ENCODE data around the gene MIS12. TPM values are rescaled to one million over a fixed set of nuclear protein-coding genes. Genes with fewer than 3 reads are reported as not detected.

The MIS12 gene
- total and polyA plus RNA-seq, 2 of the 13 experiments (the other 11 are each of a cell fraction or from before 2014, with no cell fraction given) = 13.4 to 28.0 TPM

GRCh38 chr17:5500589-5501391 is 14.4 kb downstream of the MIS12 start (continued):
- no peak for TF ChIP-seq NR2F1 (CRISPR knock-in tag; IDR thresholded peaks at IDR 0.05)
- no peak for TF ChIP-seq GZF1 (CRISPR knock-in tag; IDR thresholded peaks at IDR 0.05)
- 0 out of 2 replicates have a peak, but pooled peaks have one; percentile 26 for TF ChIP-seq ERF (CRISPR knock-in tag; IDR thresholded peaks at IDR 0.05)
- no peak for TF ChIP-seq HMG20A (CRISPR knock-in tag; IDR thresholded peaks at IDR 0.05; ENCODE audit: borderline replicate concordance)
- TF ChIP-seq ARID5B (CRISPR knock-in tag; IDR thresholded peaks at IDR 0.05) = peak; percentile 46; the same call in 1 of the 2 replicates
- no peak for TF ChIP-seq ZNF709 (CRISPR knock-in tag; IDR thresholded peaks at IDR 0.05)
- TF ChIP-seq, protein P1, sequence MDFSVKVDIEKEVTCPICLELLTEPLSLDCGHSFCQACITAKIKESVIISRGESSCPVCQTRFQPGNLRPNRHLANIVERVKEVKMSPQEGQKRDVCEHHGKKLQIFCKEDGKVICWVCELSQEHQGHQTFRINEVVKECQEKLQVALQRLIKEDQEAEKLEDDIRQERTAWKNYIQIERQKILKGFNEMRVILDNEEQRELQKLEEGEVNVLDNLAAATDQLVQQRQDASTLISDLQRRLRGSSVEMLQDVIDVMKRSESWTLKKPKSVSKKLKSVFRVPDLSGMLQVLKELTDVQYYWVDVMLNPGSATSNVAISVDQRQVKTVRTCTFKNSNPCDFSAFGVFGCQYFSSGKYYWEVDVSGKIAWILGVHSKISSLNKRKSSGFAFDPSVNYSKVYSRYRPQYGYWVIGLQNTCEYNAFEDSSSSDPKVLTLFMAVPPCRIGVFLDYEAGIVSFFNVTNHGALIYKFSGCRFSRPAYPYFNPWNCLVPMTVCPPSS (IDR thresholded peaks at IDR 0.05) = no peak
- TF ChIP-seq, protein P2, sequence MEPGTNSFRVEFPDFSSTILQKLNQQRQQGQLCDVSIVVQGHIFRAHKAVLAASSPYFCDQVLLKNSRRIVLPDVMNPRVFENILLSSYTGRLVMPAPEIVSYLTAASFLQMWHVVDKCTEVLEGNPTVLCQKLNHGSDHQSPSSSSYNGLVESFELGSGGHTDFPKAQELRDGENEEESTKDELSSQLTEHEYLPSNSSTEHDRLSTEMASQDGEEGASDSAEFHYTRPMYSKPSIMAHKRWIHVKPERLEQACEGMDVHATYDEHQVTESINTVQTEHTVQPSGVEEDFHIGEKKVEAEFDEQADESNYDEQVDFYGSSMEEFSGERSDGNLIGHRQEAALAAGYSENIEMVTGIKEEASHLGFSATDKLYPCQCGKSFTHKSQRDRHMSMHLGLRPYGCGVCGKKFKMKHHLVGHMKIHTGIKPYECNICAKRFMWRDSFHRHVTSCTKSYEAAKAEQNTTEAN (CRISPR knock-in tag; conservative IDR thresholded peaks at IDR 0.05) = no peak
- no peak for TF ChIP-seq MYNN (CRISPR knock-in tag; IDR thresholded peaks at IDR 0.05; ENCODE audit: low read depth)
- TF ChIP-seq, protein P3, sequence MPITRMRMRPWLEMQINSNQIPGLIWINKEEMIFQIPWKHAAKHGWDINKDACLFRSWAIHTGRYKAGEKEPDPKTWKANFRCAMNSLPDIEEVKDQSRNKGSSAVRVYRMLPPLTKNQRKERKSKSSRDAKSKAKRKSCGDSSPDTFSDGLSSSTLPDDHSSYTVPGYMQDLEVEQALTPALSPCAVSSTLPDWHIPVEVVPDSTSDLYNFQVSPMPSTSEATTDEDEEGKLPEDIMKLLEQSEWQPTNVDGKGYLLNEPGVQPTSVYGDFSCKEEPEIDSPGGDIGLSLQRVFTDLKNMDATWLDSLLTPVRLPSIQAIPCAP (CRISPR knock-in tag; IDR thresholded peaks at IDR 0.05; ENCODE audit: low read depth) = no peak
- TF ChIP-seq, protein P4, sequence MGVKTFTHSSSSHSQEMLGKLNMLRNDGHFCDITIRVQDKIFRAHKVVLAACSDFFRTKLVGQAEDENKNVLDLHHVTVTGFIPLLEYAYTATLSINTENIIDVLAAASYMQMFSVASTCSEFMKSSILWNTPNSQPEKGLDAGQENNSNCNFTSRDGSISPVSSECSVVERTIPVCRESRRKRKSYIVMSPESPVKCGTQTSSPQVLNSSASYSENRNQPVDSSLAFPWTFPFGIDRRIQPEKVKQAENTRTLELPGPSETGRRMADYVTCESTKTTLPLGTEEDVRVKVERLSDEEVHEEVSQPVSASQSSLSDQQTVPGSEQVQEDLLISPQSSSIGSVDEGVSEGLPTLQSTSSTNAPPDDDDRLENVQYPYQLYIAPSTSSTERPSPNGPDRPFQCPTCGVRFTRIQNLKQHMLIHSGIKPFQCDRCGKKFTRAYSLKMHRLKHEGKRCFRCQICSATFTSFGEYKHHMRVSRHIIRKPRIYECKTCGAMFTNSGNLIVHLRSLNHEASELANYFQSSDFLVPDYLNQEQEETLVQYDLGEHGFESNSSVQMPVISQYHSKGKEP (CRISPR knock-in tag; IDR thresholded peaks at IDR 0.05) = no peak
- no peak for TF ChIP-seq GLMP (CRISPR knock-in tag; IDR thresholded peaks at IDR 0.05; ENCODE audit: borderline replicate concordance)
- no peak for TF ChIP-seq ZNF350 (CRISPR knock-in tag; IDR thresholded peaks at IDR 0.05; ENCODE audit: borderline replicate concordance, low read depth)
- no peak for TF ChIP-seq ZNF549 (CRISPR knock-in tag; IDR thresholded peaks at IDR 0.05)
- no peak for TF ChIP-seq PLRG1 (conservative IDR thresholded peaks at IDR 0.05)
- TF ChIP-seq ZC3H4 (CRISPR knock-in tag; IDR thresholded peaks at IDR 0.05; ENCODE audit: borderline replicate concordance) = no peak

All from HepG2 (cell line).